Measurements from ENCODE around the gene DCAF8. TPM values are rescaled to one million over a fixed set of nuclear protein-coding genes. Genes with fewer than 3 reads are reported as not detected.

DCAF8 gene
- total RNA-seq, 4 donors from 2014 or later, result 103 to 198 (median 154) TPM

DNA sequence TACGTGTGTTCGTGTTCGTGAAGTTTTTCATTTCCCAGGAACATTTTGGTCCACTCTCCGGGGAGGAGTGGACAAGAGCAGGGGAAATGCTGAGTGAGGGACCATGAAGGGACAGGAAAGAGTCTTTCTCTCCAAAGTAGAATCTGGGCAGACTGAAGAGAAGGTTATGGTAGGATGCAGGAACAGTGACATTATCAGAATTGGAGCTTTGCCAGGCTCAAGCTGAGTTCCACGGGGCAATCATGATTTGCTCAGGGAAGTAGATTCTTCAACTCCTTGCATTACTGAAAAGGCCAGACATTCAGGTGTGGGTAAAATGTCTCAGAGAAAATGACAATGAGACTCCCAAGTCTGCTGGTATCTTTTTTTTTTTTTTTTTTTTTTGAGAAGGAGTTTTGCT lies 94.3 kb downstream of the DCAF8 start:
- TF ChIP-seq, protein P1, sequence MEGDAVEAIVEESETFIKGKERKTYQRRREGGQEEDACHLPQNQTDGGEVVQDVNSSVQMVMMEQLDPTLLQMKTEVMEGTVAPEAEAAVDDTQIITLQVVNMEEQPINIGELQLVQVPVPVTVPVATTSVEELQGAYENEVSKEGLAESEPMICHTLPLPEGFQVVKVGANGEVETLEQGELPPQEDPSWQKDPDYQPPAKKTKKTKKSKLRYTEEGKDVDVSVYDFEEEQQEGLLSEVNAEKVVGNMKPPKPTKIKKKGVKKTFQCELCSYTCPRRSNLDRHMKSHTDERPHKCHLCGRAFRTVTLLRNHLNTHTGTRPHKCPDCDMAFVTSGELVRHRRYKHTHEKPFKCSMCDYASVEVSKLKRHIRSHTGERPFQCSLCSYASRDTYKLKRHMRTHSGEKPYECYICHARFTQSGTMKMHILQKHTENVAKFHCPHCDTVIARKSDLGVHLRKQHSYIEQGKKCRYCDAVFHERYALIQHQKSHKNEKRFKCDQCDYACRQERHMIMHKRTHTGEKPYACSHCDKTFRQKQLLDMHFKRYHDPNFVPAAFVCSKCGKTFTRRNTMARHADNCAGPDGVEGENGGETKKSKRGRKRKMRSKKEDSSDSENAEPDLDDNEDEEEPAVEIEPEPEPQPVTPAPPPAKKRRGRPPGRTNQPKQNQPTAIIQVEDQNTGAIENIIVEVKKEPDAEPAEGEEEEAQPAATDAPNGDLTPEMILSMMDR (IDR thresholded peaks at IDR 0.05; ENCODE audit: low read depth), result no peak

DNA sequence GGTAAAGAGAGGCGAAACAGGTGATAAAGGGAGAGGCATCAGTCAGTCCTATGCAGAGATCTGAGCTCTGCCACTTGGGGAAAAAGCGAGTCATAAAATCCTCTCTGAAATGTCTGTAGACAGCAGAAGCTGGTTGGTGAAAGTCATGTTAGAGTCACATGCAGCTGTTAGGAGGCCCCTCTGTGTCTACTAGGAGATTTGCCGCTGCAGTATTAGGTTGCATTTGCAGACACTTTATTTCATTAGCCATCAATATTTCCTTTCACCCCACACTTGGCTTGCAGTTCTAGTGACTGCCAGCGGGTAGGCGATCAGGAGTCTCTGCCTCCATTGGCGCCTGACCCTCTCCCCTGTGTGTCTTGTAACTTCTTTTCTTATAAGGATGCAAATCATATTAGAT lies 94.8 kb downstream of the DCAF8 start:
- TF ChIP-seq, protein P1 (IDR thresholded peaks at IDR 0.05; ENCODE audit: low read depth), result no peak

DNA sequence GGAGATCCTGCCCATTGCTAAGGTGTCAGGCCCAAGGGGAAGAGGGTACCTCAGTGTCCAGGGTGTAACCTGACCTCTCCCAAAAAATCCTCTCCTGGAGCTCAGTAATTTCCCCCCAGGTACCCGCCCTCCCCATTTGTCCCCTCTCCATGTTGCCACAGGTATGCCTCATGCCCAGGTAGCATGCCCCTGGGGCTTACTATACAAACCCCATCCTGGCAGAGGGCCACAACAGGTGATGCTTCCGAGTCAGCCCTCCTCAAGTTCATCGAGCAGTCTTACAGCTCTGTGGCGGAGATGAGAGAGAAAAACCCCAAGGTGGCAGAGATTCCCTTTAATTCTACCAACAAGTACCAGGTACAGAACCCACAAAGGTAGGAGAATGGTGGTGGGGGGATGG lies 95.3 kb downstream of the DCAF8 start:
- TF ChIP-seq, protein P1 (IDR thresholded peaks at IDR 0.05; ENCODE audit: low read depth), result no peak

DNA sequence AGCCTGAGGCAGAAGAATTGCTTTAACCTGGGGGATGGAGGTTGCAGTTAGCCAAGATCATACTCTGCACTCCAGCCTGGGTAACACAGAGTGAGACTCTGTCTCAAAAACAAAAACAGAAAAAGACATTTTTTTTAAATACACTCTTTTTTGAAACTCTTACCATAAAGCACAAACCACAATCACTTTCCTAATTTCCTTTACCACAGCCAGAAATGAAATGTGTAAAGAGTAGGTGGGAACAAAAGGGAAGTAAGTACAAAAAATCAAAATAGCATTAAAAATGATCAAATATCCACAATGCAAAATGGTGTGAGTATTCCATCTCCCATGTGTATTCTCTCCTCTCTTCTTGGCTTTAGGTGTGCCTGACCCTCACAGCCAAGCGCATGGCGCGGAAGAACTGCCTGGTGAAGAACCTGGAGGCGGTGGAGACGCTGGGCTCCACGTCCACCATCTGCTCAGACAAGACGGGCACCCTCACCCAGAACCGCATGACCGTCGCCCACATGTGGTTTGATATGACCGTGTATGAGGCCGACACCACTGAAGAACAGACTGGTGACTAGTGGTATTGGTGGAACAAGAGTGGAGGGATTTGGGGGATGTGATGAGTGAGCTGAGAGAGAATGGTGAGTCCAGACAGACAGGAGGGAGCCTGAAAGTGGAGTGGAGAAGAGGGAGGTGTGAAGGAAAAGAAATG lies 96.0 kb downstream of the DCAF8 start:
- TF ChIP-seq, protein P1 (IDR thresholded peaks at IDR 0.05; ENCODE audit: low read depth), result no peak

Other genes with a start within 250 kb of the DCAF8 start
- 1 to 10 TPM; 4.2 to 7.3 (median 4.3) TPM for gene PIGM, start 230.6 kb downstream of the DCAF8 start, total RNA-seq
- not detected for gene KCNJ10, start 192.4 kb downstream of the DCAF8 start, total RNA-seq
- gene KCNJ9, start 181.0 kb downstream of the DCAF8 start, total RNA-seq, result not detected
- gene IGSF8, start 163.9 kb downstream of the DCAF8 start, total RNA-seq, result 10 to 100 TPM in 3 of 4 donors, 1 to 10 TPM in 1; 6.4 to 28.8 (median 18.7) TPM
- gene ATP1A2, start 146.8 kb downstream of the DCAF8 start, total RNA-seq, result 100 to 1,000 TPM in 2 of 4 donors, 10 to 100 TPM in 2; 13.4 to 150 (median 88.9) TPM
- gene ATP1A4, start 110.9 kb downstream of the DCAF8 start, total RNA-seq, result under 1 TPM in 1 of 4 donors, not detected in 3; 0.22 TPM
- gene CASQ1, start 72.0 kb downstream of the DCAF8 start, total RNA-seq, result under 1 TPM in 2 of 4 donors, not detected in 2; 0.44 to 0.75 TPM
- gene PEA15, start 57.2 kb downstream of the DCAF8 start, total RNA-seq, result 100 to 1,000 TPM in 3 of 4 donors, 10 to 100 TPM in 1; 89.7 to 144 (median 124) TPM
- gene PEX19, start 22.6 kb upstream of the DCAF8 start, total RNA-seq, result 100 to 1,000 TPM; 134 to 201 (median 144) TPM
- 100 to 1,000 TPM; 140 to 186 (median 150) TPM for gene COPA, start 80.7 kb upstream of the DCAF8 start, total RNA-seq
- 100 to 1,000 TPM in 1 of 4 donors, 10 to 100 TPM in 3; 78.7 to 113 (median 88.8) TPM for gene NCSTN, start 80.8 kb upstream of the DCAF8 start, total RNA-seq
- 1 to 10 TPM in 1 of 4 donors, under 1 TPM in 1, not detected in 2; 0.17 to 1.5 TPM for gene NHLH1, start 104.5 kb upstream of the DCAF8 start, total RNA-seq
- gene VANGL2, start 138.0 kb upstream of the DCAF8 start, total RNA-seq, result 1 to 10 TPM in 1 of 4 donors, under 1 TPM in 2, not detected in 1; 0.44 to 1.4 (median 0.98) TPM

All from subcutaneous adipose tissue (tissue), 4 donors.